Stimulated activated CD4-positive, alpha-beta T cell treated with anti-CD3 and anti-CD28 coated beads, TNF-alpha, amount 100 ng/mL, for 1 hour (primary cell): ENCODE measurements around the gene ADCY1.

Experiments
- DNase-seq, 3 donors: peaks; one replicate each; pipeline ENCODE4 v3.0.0-alpha.2; 2020; ENCODE audit warnings: low read depth in 3 of 3, low spot score in 1 of 3

The ADCY1 gene

DNA sequence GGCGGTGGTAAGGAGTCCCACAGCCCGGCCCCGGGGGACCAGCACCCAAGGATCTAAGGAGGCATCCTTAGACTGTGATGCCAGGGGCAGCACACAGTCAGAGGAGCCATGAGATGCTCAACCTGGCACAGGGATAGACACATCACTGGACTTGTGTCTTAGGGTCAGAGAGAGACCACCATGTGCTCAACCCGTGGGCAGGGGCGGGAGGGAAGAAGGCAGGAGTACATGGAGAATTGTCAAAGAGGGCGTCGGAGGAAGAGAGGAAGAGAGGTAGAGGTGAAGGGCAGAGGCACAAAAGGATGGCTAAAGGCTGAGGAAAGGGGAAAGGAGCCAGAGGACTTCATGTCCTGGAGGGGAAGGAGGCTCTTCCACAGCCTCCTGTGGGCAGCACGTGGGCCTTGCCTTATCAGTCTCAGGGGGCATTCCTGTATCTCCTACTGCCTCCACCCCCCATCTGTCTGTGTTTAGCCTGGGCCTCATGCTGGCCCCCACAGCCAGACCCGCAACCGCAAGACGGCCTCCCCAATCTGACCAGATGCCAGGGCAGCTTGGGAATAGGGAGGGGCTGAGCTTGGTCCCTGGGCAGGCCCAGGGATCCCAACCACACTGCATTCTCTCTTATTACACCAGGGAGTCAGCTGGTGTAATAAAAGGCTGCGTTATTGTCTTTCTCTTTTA, 2.2 kb downstream of the ADCY1 start:
- no peak for DNase-seq

DNA sequence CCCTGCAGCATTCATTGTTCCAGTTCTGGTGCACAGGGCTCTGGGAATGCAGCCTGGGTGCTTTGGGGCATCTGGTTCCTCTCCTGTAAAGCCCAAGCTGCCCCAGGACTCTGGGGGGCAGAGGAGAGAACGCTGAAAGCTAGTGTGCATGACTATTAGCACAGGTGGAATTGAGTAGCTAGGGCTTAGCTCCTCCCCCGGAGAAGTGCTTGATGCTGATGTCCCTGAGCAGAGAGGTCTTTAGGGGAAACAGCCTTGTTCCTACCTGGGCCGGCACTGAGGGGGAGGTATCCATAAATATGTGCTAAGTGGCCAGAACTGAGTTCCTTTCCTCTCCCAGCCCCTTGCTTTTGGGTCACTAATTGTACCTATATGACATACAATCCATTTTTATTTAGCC, 3.9 kb downstream of the ADCY1 start:
- no peak for DNase-seq

DNA sequence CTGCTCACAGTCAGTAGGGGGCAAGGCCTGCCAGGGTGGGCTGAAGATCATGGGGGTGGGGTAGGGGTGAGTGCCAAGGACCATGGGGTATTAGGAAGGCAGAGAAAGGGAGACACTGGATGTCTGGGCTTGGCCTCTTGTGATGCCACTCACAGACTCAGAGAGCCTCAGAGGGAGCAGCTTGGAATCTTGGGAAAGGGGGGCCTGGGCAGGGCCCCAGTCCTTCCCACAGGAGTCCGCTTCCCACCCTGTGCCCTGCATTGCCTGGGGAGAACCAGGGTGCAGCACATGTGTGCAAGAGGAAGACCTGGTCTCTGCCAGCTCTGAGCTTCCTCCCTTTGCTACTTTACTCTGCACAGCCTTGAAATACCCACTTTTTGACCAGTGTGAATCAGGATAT, 4.3 kb downstream of the ADCY1 start:
- DNase-seq: no peak

DNA sequence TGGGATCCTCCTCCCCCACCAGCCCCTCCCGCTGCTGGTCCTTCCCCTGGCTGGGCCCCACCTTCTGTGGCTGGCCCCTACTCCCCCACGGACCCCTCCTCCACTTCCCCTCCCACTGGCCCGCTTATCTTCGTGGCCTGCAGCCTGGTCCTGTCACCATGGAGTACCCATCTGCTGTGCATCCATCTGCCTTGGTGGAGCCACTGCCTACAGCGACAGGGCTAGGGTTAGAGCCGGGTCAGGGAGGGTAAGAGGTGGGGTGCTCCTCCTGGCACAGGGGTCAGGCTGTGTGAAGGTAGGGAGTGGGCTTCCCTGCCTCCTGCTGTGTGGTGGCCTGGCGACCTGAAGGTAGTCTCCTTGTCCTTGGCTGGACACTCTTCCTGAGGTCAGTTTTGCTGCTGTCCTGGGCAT, 5.2 kb downstream of the ADCY1 start:
- DNase-seq: no peak

DNA sequence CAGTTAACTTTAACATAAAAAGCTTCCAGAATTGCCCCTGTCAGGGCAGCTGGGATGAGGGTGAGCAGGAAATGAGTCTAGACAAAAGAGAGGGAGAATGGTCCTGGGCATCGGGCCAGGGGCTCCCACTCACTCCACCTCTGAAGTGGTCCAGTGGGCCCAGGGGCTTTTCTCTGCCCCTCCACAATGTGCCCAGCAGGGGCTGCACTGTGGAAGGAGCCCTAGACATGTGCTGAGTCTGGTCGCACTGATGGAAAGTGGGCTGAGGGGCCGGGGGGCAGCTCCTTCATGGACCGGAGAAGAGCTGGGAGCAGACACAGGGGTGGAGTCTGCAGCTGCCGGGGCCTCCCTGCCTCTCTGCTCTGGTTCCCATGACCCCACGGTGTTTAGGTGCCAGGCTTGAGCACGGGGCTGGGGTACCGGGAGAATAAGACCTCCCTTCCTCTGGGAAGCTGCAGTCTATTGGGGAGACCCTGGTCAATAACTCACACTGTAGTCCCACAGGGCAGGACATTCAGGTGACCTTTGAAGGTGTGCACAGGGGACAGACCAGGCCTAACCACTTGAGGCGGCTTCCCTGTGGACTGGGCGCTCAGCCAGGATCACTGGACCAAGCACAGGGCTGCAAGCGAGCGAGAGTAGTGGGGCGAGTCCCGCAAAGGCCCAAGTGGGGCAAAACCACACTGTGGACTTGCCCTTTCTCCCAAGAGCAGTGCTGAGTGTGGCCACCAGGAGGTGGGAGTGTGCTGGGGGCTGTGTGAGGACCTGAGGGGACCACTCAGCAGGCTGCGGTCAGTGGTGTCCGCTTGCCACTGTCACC, 6.1 kb downstream of the ADCY1 start:
- no peak for DNase-seq

DNA sequence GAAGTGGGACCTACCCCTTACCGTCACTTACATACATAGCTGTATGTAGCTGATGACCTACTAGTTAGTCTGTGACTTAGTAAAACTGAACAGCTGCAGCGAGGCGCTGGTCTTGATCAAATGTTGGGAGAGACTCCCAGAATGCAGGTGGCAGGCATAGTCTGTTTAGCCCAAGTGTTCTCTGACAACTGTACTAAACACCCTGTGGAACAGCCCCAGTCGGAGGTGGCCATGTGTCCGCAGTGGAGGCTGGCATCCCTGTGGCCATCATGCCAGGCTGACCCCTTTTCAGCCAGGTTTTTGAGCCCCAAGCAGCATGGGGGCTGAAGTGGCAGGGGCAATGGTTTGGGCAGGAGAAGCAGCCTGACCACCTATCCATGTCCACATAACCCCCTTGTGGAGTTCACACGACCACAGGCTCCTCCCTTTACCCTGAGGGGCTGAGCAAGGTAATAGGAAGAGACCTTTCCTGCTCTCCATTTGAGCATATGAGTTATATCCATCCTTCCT, 7.2 kb downstream of the ADCY1 start:
- DNase-seq: no peak

DNA sequence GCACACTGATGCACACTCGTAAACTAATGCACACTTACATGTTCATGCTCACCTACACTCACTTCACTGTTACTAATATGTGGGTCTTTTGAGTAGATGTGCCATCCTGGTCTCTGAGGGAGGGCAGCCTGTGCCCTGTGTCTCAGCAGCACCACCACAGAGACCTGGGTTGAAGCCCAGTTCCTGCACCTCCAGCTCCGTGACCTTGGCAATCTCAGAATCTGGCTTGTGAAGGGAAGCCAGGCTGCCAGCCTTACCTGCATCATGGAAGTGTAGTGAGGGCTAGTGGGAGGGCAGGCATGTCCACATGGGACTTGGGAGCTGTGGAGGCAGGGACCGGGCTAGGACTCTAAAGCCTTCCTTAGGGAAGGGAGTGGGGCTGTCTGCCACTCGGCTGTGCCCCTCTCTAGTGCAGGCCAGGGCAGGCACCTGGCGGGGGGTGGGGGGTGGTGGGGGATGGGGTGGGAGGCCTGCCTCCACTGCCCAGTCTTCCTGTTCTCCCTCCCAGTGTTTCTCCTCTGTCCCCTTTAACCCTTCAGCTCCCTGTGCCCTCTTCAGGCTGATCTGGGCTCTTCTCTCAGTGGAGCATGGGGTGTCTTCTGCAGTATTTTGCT, 8.1 kb downstream of the ADCY1 start:
- DNase-seq: no peak

DNA sequence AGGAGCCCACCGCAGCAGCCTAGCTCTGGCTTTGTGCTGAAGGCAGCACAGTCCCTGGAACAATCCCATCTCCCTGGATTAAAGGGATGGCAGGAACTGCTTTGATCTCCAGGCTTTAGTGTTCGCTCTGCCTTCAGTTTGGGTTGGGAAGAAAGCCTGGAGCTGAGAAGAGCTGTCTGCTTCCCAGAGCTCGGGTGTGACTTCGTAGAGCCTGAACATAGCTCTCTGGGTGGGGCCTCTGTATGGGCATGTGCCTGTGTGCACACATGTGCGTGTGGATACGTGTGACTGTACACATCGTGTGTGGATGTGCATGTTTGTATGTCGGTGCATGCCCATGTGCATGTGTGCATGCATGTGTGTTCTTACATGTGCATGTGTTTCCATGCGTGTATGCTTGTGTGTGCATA, 8.7 kb downstream of the ADCY1 start:
- no peak for DNase-seq

DNA sequence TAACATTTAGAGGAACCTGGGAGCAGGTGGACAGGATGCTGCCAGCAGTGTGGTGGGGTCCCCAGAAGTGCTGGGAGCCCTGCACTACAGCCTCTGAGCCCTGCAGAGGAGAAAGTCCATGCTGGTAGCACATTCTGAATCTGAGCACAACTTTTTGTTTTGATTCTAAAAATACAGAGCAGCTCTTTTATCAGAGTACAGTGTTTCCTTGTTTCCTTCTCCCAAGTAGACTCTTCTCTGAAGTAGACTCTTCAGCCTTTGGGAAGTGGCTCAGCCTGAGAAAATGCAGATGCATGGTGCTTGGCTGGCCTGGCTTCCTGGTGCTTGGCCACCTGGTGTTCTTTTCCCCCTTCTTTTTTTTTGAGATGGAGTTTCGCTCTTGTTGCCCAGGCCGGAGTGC, 9.1 kb downstream of the ADCY1 start:
- DNase-seq: no peak

DNA sequence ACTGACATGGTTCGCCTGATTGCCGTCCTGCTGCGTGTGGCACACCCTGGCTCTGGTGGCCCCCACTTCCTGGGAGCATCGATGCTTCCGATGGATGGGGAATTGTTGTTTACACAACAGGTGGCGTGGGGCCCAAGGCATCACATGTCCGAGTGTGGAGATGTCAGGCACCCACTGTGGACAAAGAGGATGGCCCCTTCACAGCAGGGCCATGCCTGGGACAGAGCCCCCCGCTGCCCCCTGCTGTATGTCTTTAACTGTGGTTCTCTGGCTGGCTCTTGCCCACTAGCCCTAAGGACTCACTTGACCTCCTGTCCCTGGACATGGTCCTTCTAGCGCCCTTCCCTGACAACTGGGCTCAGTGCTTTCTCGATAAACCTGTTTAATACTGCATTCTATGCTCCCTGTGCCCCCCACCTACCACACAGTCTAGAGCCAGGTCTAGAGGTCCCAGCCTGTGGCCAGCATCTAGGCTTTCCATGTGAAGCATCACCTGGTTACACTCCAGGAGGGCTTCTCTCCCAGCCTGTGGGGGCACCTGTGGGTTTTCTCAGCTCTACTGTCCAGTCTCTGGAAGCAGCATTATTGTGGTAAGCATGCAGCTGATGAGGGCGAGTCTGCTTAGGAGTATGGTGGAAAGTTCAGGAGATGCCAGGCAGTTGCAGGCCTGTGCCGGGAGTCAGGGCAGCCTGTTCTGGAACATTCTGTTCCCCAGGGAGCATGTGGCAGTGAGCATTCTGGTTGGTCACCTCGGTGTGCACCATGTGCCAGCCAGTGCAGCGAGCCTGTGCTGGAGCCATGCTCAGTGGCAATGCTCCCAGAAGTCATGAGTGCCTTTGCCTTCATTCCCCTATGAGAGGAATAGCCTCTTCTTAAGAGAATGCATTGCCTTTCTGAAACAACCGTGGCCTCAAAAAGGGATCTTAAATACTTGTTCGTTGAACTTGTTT, 10.4 kb downstream of the ADCY1 start:
- no peak for DNase-seq

DNA sequence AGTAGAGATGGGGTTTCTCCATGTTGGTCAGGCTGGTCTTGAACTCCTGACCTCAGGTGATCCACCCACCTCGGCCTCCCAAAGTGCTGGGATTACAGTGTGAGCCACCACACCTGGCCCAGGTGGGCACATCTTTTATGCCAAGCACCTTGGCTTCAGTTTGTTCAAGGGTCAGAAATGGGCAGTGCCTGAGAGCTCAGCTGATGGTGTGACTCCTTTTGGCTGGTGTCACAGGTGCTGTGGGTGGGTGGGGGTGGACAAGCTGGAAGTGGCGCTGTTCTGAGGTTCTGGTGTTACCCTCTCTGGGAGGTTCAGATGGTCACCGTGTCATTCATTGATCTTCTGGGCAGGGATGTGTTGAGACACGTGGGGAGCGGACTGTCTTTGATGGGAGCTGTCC, 11.5 kb downstream of the ADCY1 start:
- DNase-seq: no peak

DNA sequence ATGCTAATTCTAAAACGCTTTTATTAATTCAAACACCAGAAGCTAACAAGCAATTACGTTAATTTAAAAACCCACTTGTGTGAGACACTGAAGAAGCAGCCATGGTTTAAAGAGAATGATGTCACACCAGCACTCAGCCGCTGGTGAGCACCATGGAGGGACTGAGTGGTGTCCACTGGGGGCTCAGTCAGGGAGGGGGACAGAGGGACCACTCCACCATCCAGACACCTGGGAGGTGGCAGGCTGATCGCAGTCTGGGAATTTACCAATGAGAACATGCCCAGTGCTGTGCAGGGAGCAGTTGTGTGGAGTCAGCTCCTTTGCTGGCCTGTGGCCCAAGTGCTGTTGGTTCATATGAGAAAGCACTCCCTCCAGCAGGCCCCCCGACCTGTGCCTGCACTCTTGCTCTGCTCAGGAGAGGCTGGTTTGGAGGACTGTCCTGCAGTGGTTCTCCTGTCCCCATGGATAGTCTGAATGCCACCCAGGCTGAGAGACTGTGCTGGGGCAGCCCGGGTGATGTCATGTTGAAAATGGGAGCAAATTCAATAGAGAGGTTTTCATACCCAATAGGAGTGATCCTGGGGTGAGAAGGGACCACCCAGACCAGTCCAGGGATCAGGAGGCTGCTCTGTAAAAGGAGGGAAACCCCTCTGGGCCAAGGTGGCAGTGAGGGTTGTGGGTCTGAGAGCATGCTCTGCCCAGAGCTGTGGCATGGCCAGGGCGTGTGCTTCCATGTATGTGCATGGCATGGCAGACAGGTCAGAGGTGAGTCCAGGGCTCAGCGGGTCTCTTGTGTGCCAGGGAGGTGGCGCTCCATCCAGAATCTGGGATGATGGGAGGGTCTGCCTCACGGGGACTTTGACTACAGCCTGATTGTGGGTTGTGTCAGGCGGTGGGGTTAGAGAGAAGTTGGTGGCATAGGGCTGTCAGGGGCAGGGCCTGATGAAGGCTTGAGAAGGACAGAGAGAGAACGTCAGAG, 12.7 kb downstream of the ADCY1 start:
- DNase-seq: no peak

DNA sequence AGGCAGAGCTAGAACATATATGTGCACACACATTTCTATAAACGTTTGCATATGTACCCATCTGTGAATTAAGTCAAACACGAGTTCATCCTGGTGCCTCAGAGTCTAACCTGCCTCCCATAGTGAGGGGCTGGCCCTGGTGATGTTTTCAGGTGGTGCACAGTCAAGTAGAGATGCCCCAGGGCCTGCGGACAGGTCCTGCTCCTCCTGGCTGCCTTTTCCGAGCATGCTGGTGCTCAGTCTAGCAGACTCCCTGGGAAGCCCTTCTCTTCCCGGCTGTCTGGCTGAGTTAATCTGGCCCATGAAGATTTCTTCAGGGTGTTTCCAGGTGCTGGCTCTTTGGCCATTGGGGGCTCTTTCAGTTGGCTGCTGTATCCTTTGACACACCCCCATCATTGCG, 14.3 kb downstream of the ADCY1 start:
- no peak for DNase-seq

DNA sequence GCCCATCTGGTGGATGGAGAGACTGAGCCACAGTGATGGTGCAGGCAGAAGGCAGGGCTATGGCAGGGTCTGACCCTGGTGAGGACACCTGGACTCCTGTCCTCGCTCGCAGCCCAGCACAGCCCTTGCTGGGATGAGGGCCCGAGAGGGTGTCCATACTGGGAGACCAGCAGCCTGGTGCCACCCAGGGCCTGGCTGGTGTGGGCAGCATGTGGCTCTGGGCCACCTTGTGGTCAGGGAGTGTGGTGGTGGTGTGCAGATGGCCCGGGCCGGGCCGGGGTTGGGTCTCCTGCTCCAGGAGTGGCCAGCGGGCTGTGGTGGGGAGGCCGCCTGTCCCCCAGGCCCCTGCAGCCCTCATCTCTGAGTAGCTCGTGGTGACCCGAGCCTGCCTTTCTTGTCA, 14.9 kb downstream of the ADCY1 start:
- no peak for DNase-seq

DNA sequence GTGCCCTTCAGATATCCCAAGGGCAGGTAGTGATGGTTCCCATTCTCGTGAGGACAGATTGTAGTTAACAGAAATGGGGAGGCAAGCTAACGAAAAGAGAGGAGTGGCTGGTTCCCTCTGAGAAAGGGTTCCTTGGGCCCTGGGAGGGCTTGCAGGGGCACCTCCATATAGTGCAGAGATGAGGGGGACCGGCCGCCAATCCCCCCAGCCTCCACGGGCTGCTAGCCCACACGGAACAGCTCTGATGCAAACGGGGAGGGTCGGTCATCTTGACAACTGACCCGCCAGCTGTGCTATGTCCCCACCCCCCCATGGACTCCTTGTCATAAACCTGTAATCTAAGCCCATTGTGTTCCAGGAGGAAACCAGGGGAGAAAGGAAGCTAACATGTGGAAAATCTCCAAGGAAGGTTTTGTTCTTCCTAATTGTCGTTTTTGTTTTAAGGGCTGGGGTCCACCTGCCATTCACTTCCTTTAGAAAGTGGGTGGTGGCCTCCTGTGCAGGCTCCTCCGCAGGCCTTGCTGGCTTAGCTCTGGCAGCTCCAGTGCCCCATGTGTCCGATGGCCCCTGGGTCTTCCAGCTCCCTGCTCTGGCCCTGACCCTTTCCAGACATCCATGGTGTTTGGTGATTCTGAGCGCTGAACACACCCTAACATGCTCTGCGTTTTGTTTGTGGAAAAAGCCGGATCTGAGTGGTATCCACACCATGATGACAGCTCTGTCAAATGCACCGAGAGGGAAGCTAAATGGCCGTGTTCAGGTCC, 15.9 kb downstream of the ADCY1 start:
- no peak for DNase-seq

DNA sequence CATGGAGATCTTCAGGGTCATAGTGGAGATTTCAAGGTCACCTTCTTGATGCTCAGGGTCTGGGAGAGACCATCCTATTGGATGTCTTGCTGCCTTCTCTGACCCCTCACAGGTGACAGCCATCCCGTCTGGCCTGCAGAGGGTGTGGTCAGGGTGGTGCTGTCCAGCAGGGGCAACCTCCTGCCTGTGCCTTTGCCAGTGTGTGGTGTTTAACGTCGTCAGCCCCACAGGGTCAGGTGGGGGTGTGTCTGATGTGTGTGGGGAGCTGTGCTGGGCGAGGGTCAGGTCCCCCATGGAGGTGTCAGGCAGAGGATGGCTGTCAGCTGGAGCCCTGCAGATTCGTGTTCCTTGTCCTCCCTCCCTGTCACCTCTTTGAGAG, 16.5 kb downstream of the ADCY1 start:
- no peak for DNase-seq

DNA sequence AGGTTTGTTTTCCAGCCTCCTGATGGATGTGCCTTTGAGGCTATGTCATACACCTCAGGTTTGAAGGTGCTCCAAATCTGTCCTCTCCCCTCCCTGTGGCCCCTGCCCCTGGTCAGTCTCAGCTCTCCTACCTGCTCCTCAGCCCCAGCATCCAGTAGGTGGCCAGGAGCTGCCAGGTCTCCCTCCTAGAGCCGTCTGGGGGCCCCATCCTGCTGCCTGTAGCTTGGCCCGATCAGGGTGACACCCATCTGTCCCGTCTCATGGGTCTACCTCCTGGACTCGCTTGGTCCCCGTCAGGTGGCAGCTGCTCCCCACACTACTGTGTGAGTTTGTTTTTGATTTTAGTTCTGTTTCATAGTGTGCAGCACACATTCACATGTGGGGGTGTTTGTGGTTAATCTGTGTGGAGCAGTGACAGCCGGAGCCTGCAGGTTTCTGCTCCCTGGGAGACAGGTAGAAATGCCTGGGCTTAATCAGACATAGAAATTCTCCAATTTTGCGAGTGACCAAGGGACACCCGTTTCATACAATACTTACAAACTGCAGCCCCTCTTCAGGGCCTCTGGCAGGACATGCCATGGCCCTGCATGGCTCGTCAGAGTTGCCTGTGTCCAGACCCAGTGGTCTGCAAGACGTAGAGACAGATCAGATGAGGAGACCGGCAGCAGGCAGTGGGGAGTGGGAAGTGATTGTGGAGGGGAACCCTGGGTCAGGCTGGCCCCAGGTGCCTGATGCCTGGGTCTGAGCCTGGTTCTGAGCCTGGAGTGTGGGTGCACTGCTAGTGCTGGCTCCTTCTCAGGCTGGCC, 17.1 kb downstream of the ADCY1 start:
- no peak for DNase-seq

DNA sequence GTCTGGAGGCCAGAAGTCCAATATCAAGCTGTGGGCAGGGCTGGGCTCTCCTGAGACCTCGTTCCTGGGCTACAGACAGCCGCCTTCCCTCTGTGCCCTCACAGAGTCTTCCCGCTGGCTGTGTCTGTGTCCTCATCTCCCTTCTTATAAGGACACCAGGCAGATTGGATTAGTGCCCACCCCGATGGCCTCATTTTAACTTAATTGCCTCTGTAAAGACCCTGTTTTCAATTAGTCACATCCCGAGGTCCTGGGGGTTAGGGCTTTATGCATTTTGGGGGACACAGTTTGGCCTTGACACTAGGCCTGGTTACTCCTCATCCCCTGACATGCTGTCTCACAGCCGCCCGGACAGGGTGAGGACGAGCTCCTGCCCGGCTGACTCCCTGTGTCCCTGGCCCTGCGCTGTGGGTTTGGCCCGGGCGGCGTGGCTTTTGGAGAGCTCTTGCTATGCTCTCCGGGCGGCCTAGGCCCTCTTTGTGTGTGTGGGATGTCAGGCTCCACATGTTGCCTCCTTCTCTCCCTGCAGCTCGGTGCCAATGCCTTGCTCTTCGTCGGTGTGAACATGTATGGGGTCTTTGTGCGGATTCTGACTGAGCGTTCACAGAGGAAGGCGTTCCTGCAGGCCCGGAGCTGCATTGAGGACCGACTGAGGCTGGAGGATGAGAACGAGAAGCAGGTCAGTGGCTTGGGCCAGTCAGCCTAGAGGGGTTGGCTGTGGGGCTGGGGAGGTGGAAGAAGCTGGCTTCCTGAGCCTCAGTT, 18.2 kb downstream of the ADCY1 start:
- DNase-seq: no peak
